Spleen (tissue), 7 donors: ENCODE data around the gene OLA1.

ENCODE experiments used
- POLR2A ChIP-seq, 3 donors: fragments of 450-650 bp; IDR thresholded peaks; one replicate each; pipeline ENCODE4 v1.5.1; 2017; ENCODE audit warnings: antibody characterized with exemption in 3 of 3, mild to moderate bottlenecking in 1 of 3
- TF ChIP-seq, protein P1 (sequence below), 11 experiments: fragments of 200-600 bp in 7 of 11; fragments of 450-650 bp in 4 of 11; sonication (generic) in 4 of 11; IDR thresholded peaks in 8 of 11; conservative IDR thresholded peaks in 3 of 11; 1 replicate in 7 of 11; 2 replicates in 4 of 11; pipeline versions ENCODE4 v1.4.0 to v1.8.0; 2016 to 2021; ENCODE audit warnings: antibody characterized with exemption in 11 of 11, inconsistent platforms in 4 of 11, mild to moderate bottlenecking in 1 of 11
- donor health status: DM: no; HTN: no; CAD: no; lungs with moderate emphysema.
- donor health status: DM: no; HTN: no; CAD: no.
- donor health status: DM: no; HTN: no; CAD: no.

DNA sequence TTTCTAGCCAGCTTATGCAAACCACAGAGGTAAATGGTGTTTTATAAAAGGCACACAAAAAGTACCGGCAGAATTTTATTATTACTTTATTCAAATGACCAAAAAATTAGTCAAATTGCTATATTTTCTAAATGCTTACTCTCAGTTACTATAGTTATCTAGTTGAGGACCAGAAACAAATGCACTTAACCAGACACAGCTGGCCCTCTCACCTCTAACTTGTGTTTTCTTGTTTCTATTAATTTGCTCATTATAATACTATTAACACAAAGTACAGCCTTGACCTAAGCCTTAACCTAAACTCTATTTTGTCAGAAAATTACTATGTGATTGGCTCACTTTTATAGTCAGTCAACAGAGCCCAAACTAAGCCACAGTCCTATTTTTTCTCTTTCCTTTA lies 26.2 kb downstream of the OLA1 start:
- TF ChIP-seq, protein P1, sequence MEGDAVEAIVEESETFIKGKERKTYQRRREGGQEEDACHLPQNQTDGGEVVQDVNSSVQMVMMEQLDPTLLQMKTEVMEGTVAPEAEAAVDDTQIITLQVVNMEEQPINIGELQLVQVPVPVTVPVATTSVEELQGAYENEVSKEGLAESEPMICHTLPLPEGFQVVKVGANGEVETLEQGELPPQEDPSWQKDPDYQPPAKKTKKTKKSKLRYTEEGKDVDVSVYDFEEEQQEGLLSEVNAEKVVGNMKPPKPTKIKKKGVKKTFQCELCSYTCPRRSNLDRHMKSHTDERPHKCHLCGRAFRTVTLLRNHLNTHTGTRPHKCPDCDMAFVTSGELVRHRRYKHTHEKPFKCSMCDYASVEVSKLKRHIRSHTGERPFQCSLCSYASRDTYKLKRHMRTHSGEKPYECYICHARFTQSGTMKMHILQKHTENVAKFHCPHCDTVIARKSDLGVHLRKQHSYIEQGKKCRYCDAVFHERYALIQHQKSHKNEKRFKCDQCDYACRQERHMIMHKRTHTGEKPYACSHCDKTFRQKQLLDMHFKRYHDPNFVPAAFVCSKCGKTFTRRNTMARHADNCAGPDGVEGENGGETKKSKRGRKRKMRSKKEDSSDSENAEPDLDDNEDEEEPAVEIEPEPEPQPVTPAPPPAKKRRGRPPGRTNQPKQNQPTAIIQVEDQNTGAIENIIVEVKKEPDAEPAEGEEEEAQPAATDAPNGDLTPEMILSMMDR (IDR thresholded peaks at IDR 0.05 in 8 of 11, conservative IDR thresholded peaks at IDR 0.05 in 3 of 11) = no peak
- no peak for TF ChIP-seq POLR2A (IDR thresholded peaks at IDR 0.05)
